B cell (primary cell): Measurements from ENCODE around the gene CACNA1D.

Experiments used
- CTCF ChIP-seq: fragments of 200-600 bp; IDR thresholded peaks from one replicate; pipeline ENCODE4 v1.8.0; 2022; ENCODE audit warnings: antibody characterized with exemption, mild to moderate bottlenecking
- EZH2 ChIP-seq: IDR thresholded peaks from 2 replicates; pipeline ENCODE4 v1.6.1; 2012; ENCODE audit warnings: borderline replicate concordance, low read depth, mild to moderate bottlenecking, moderate library complexity, low read length; ENCODE audit not compliant: insufficient read depth, poor library complexity, severe bottlenecking

GRCh38 chr3:53829605-53830004 is 335.2 kb downstream of the CACNA1D start:
- TF ChIP-seq CTCF (no peak), EZH2 (no peak)
